Measurements from ENCODE around the gene TINAGL1.

TINAGL1 gene

GRCh38 chr1:31609514-31610118 is 33.3 kb downstream of the TINAGL1 start:
- DNase-seq: no peak

GRCh38 chr1:31614414-31615005 is 38.2 kb downstream of the TINAGL1 start:
- no peak for DNase-seq

- no peak for DNase-seq
Observed at GRCh38 chr1:31615414-31615813, 39.1 kb downstream of the TINAGL1 start.

GRCh38 chr1:31615939-31616338 is 39.6 kb downstream of the TINAGL1 start:
- DNase-seq: no peak

- DNase-seq: peak in 1 of 2 experiments; percentile 24
Observed at GRCh38 chr1:31617218-31617915, 41.1 kb downstream of the TINAGL1 start, which contains the start of gene HCRTR1. TSS of gene HCRTR1 (plus strand) at chr1:31617689. CDS start at chr1:31619193, 1,504 bp downstream.

GRCh38 chr1:31617916-31618746 is 41.8 kb downstream of the TINAGL1 start:
- DNase-seq: peak; percentile 32 to 53

- DNase-seq: no peak
Observed at GRCh38 chr1:31618916-31619846, 42.9 kb downstream of the TINAGL1 start.

- DNase-seq: no peak
Observed at GRCh38 chr1:31620631-31621497, 44.5 kb downstream of the TINAGL1 start.

GRCh38 chr1:31621498-31621820 is 45.1 kb downstream of the TINAGL1 start:
- DNase-seq: no peak

GRCh38 chr1:31621847-31622730 is 45.8 kb downstream of the TINAGL1 start:
- no peak for DNase-seq

- DNase-seq: no peak
Observed at GRCh38 chr1:31623365-31623764, 47.0 kb downstream of the TINAGL1 start.

- DNase-seq: no peak
Observed at GRCh38 chr1:31624309-31624708, 48.0 kb downstream of the TINAGL1 start.

- no peak for DNase-seq
Observed at GRCh38 chr1:31624731-31625514, 48.6 kb downstream of the TINAGL1 start.

GRCh38 chr1:31625561-31626222 is 49.4 kb downstream of the TINAGL1 start:
- DNase-seq: no peak

GRCh38 chr1:31626223-31627207 is 50.2 kb downstream of the TINAGL1 start:
- peak; percentile 5 to 47 for DNase-seq

GRCh38 chr1:31627301-31627929 is 51.1 kb downstream of the TINAGL1 start:
- DNase-seq: peak; percentile 87 to 90

Measured in NCI-H524 (cell line).